Activated CD8-positive, alpha-beta memory T cell treated with anti-CD3 and anti-CD28 coated beads, Interleukin-2, amount 50 U/mL, for 24 hours (primary cell): ENCODE measurements around the gene PEX26.
"Not testable (repeated sequence)": the region's sequence is repeated elsewhere in the genome, so short reads cannot be mapped to it uniquely, and the experiment has no call there.

Experiments used
- DNase-seq: peaks from one replicate; pipeline ENCODE4 v3.0.0-alpha.2; 2020; ENCODE audit errors: extremely low read depth

The PEX26 gene

GRCh38 chr22:18077639-18078328, at the start of gene PEX26:
PEX26 (plus strand) TSS chr22:18077990; CDS start chr22:18078377, 387 bp downstream.
- DNase-seq, result peak; percentile 88

- DNase-seq, result no peak
These were observed 48.8 kb upstream of the PEX26 start for GRCh38 chr22:18028817-18029527.

GRCh38 chr22:18029686-18030267, 48.0 kb upstream of the PEX26 start:
- DNase-seq, result no peak

- no peak for DNase-seq
These were observed 45.9 kb upstream of the PEX26 start for GRCh38 chr22:18031695-18032454.

GRCh38 chr22:18032455-18033101, 45.2 kb upstream of the PEX26 start:
- no peak for DNase-seq

GRCh38 chr22:18033204-18033998, 44.4 kb upstream of the PEX26 start:
- no peak for DNase-seq

- DNase-seq, result no peak
These were observed 43.7 kb upstream of the PEX26 start for GRCh38 chr22:18034076-18034475.

GRCh38 chr22:18035751-18036150, 42.0 kb upstream of the PEX26 start:
- no peak for DNase-seq

- not testable (repeated sequence) for DNase-seq
These were observed 36.9 kb upstream of the PEX26 start for GRCh38 chr22:18040898-18041297.

GRCh38 chr22:18042685-18043084, 35.1 kb upstream of the PEX26 start:
- no peak for DNase-seq

- DNase-seq, result no peak
These were observed 33.1 kb upstream of the PEX26 start for GRCh38 chr22:18044548-18045271.

- DNase-seq, result no peak
These were observed 32.0 kb upstream of the PEX26 start for GRCh38 chr22:18045794-18046193.

GRCh38 chr22:18048041-18048440, 29.7 kb upstream of the PEX26 start:
- no peak for DNase-seq

- no peak for DNase-seq
These were observed 29.3 kb upstream of the PEX26 start for GRCh38 chr22:18048441-18048898.

GRCh38 chr22:18050065-18050464, 27.7 kb upstream of the PEX26 start:
- DNase-seq, result no peak

GRCh38 chr22:18051113-18051512, 26.7 kb upstream of the PEX26 start:
- not testable (repeated sequence) for DNase-seq

- DNase-seq, result not testable (repeated sequence)
These were observed 24.4 kb upstream of the PEX26 start for GRCh38 chr22:18053216-18053946.

- DNase-seq, result no peak
These were observed 22.1 kb upstream of the PEX26 start for GRCh38 chr22:18055619-18056160.

GRCh38 chr22:18056161-18056666, 21.6 kb upstream of the PEX26 start:
- DNase-seq, result no peak
